Suprapubic skin (tissue), 4 donors: ENCODE measurements around the gene ADA. TPM values are rescaled to one million over a fixed set of nuclear protein-coding genes. Genes with fewer than 3 reads are reported as not detected.

Experiments
- DNase-seq, 2 donors: peaks; one replicate each; pipeline ENCODE4 v3.0.0-alpha.2; 2019; ENCODE audit warnings: low spot score in 2 of 2
- H3K27ac ChIP-seq: fragments of 200-600 bp; sonication (generic); one replicate; pipeline ENCODE4 v1.5.1; 2019
- H3K27me3 ChIP-seq: fragments of 200-600 bp; sonication (generic); one replicate; pipeline ENCODE4 v1.5.1; 2019
- H3K36me3 ChIP-seq: fragments of 200-600 bp; sonication (generic); one replicate; pipeline ENCODE4 v1.5.1; 2019
- H3K4me1 ChIP-seq: fragments of 200-600 bp; sonication (generic); one replicate; pipeline ENCODE4 v1.5.1; 2019
- H3K4me3 ChIP-seq: fragments of 200-600 bp; sonication (generic); one replicate; pipeline ENCODE4 v1.5.1; 2019; ENCODE audit warnings: mild to moderate bottlenecking
- H3K9me3 ChIP-seq: fragments of 200-600 bp; sonication (generic); one replicate; pipeline ENCODE4 v1.5.1; 2019
- CTCF ChIP-seq, 2 donors: fragments of 200-600 bp in 1 of 2; fragments of 450-650 bp in 1 of 2; sonication (generic) in 1 of 2; IDR thresholded peaks; one replicate each; pipeline ENCODE4 v1.5.1; 2016 to 2019; ENCODE audit warnings: antibody characterized with exemption in 2 of 2, mild to moderate bottlenecking in 1 of 2, moderate library complexity in 1 of 2
- EP300 ChIP-seq: sonication (generic); formaldehyde crosslinking; IDR thresholded peaks from one replicate; pipeline ENCODE4 v1.6.1; 2017; ENCODE audit warnings: antibody characterized with exemption
- POLR2A ChIP-seq, 2 donors: fragments of 450-650 bp; IDR thresholded peaks; one replicate each; pipeline ENCODE4 v1.6.1; 2017; ENCODE audit warnings: antibody characterized with exemption in 2 of 2, mild to moderate bottlenecking in 2 of 2, moderate library complexity in 2 of 2
- POLR2AphosphoS5 ChIP-seq, 3 donors: sonication (generic); formaldehyde crosslinking; IDR thresholded peaks; one replicate each; pipeline ENCODE4 v1.6.1; 2017; ENCODE audit warnings: antibody characterized with exemption in 3 of 3
- WGBS: methylation state at CpG from one replicate; pipeline ENCODE4 v1.1.5; 2018; 5-methylcytosine and 5-hydroxymethylcytosine counted together
- total RNA-seq, 4 donors: library from RNA; depleted of rRNA; stranded (reverse); fragments of >200 nt; gene quantifications; one replicate each; pipeline ENCODE4 v1.1.0, GENCODE V29; 2016

The ADA gene
- total RNA-seq, 4 donors from 2014 or later = 4.1 to 9.4 (median 7.8) TPM

- peaks cover 39% of the 10 kb centered on the region for H3K4me1 ChIP-seq
- TF ChIP-seq CTCF (IDR thresholded peaks at IDR 0.05) (no peak), POLR2AphosphoS5 (IDR thresholded peaks at IDR 0.05) (no peak), POLR2A (IDR thresholded peaks at IDR 0.05) (no peak), EP300 (no peak)
- WGBS = 44% methylated on average over 1 of the region's 1 CpG
- H3K36me3 ChIP-seq = no peaks in the 10 kb centered on the region
- no peaks in the 10 kb centered on the region for H3K27me3 ChIP-seq
- no peak for DNase-seq
- peak overlapping the region; percentile 30 for H3K4me3 ChIP-seq
- H3K9me3 ChIP-seq = no peaks in the 10 kb centered on the region
- H3K27ac ChIP-seq = peak overlapping the region; percentile 69
Measured at GRCh38 chr20:44643154-44643519, 8.4 kb downstream of the ADA start.

- TF ChIP-seq EP300 (no peak), POLR2AphosphoS5 (IDR thresholded peaks at IDR 0.05) (no peak), CTCF (IDR thresholded peaks at IDR 0.05) (no peak), POLR2A (IDR thresholded peaks at IDR 0.05) (no peak)
- Histone ChIP-seq H3K4me1 (peaks cover 39% of the 10 kb centered on the region), H3K36me3 (no peaks in the 10 kb centered on the region), H3K4me3 (peak overlapping the region; percentile 30), H3K9me3 (no peaks in the 10 kb centered on the region), H3K27me3 (no peaks in the 10 kb centered on the region), H3K27ac (peak overlapping the region; percentile 69)
- WGBS = 18% methylated on average over 17 of the region's 17 CpGs
- DNase-seq = no peak
Measured at GRCh38 chr20:44642203-44643153, 9.0 kb downstream of the ADA start.

- H3K4me3 ChIP-seq = no peak overlapping the region
- H3K9me3 ChIP-seq = no peaks in the 10 kb centered on the region
- H3K27ac ChIP-seq = no peak overlapping the region
- TF ChIP-seq POLR2A (IDR thresholded peaks at IDR 0.05) (no peak), EP300 (no peak), POLR2AphosphoS5 (IDR thresholded peaks at IDR 0.05) (no peak), CTCF (IDR thresholded peaks at IDR 0.05) (no peak)
- H3K4me1 ChIP-seq = peaks cover 32% of the 10 kb centered on the region
- no peaks in the 10 kb centered on the region for H3K27me3 ChIP-seq
- DNase-seq = no peak
- H3K36me3 ChIP-seq = no peaks in the 10 kb centered on the region
- 87% methylated on average over 5 of the region's 5 CpGs for WGBS
Measured at GRCh38 chr20:44641325-44641724, 10.2 kb downstream of the ADA start.

- no peak overlapping the region for H3K27ac ChIP-seq
- no peak overlapping the region for H3K4me3 ChIP-seq
- no peaks in the 10 kb centered on the region for H3K27me3 ChIP-seq
- peaks cover 32% of the 10 kb centered on the region for H3K4me1 ChIP-seq
- TF ChIP-seq EP300 = no peak
- TF ChIP-seq CTCF (IDR thresholded peaks at IDR 0.05) = no peak
- no peak for TF ChIP-seq POLR2A (IDR thresholded peaks at IDR 0.05)
- TF ChIP-seq POLR2AphosphoS5 (IDR thresholded peaks at IDR 0.05) = no peak
- 91% methylated on average over 2 of the region's 2 CpGs for WGBS
- H3K9me3 ChIP-seq = no peaks in the 10 kb centered on the region
- DNase-seq = no peak
- H3K36me3 ChIP-seq = peaks cover 5% of the 10 kb centered on the region
Measured at GRCh38 chr20:44640522-44640921, 11.0 kb downstream of the ADA start.

- H3K4me3 ChIP-seq = no peak overlapping the region
- WGBS = 74% methylated on average over 10 of the region's 11 CpGs
Measured at GRCh38 chr20:44637522-44638372, 13.8 kb downstream of the ADA start.

More at GRCh38 chr20:44637522-44638372, 13.8 kb downstream of the ADA start:
- no peak overlapping the region for H3K27ac ChIP-seq
- H3K9me3 ChIP-seq = no peaks in the 10 kb centered on the region
- H3K4me1 ChIP-seq = peaks cover 14% of the 10 kb centered on the region
- DNase-seq = peak; percentile 83 to 86
- H3K27me3 ChIP-seq = no peaks in the 10 kb centered on the region
- TF ChIP-seq CTCF (IDR thresholded peaks at IDR 0.05) (no peak), POLR2A (IDR thresholded peaks at IDR 0.05) (no peak), EP300 (no peak), POLR2AphosphoS5 (IDR thresholded peaks at IDR 0.05) (no peak)
- peaks cover 16% of the 10 kb centered on the region for H3K36me3 ChIP-seq
